ENCODE results near the gene RAD1. TPM values are rescaled to one million over a fixed set of nuclear protein-coding genes. Genes with fewer than 3 reads are reported as not detected.

Gene RAD1
- total RNA-seq, 4 donors from 2014 or later: 9.5 to 33.0 (median 14.5) TPM

- Histone ChIP-seq H3K4me3 (no peak overlapping the region), H3K27ac (no peak overlapping the region), H3K36me3 (no peaks in the 10 kb centered on the region), H3K27me3 (no peaks in the 10 kb centered on the region), H3K4me1 (no peaks in the 10 kb centered on the region), H3K9me3 (no peaks in the 10 kb centered on the region)
- TF ChIP-seq POLR2A (IDR thresholded peaks at IDR 0.05) (no peak), CTCF (IDR thresholded peaks at IDR 0.05) (no peak)
- no peak for DNase-seq
These were observed 51.4 kb downstream of the RAD1 start for GRCh38 chr5:34863946-34864345.

GRCh38 chr5:34859253-34859652 is 56.1 kb downstream of the RAD1 start:
- DNase-seq: no peak
- Histone ChIP-seq H3K9me3 (no peaks in the 10 kb centered on the region), H3K27ac (no peak overlapping the region), H3K4me3 (no peak overlapping the region), H3K4me1 (no peaks in the 10 kb centered on the region), H3K27me3 (no peaks in the 10 kb centered on the region), H3K36me3 (no peaks in the 10 kb centered on the region)
- TF ChIP-seq CTCF (IDR thresholded peaks at IDR 0.05) (no peak), POLR2A (IDR thresholded peaks at IDR 0.05) (no peak)

- H3K27ac ChIP-seq: no peak overlapping the region
- DNase-seq: no peak
- no peak overlapping the region for H3K4me3 ChIP-seq
- no peaks in the 10 kb centered on the region for H3K4me1 ChIP-seq
- no peaks in the 10 kb centered on the region for H3K36me3 ChIP-seq
- no peaks in the 10 kb centered on the region for H3K9me3 ChIP-seq
- no peaks in the 10 kb centered on the region for H3K27me3 ChIP-seq
- TF ChIP-seq POLR2A (IDR thresholded peaks at IDR 0.05): no peak
- no peak for TF ChIP-seq CTCF (IDR thresholded peaks at IDR 0.05)
These were observed 56.5 kb downstream of the RAD1 start for GRCh38 chr5:34858790-34859189.

GRCh38 chr5:34857894-34858293 is 57.4 kb downstream of the RAD1 start:
- no peak overlapping the region for H3K27ac ChIP-seq
- H3K36me3 ChIP-seq: no peaks in the 10 kb centered on the region
- no peak overlapping the region for H3K4me3 ChIP-seq
- no peaks in the 10 kb centered on the region for H3K4me1 ChIP-seq
- no peak for DNase-seq
- TF ChIP-seq CTCF (IDR thresholded peaks at IDR 0.05) (no peak), POLR2A (IDR thresholded peaks at IDR 0.05) (no peak)
- no peaks in the 10 kb centered on the region for H3K27me3 ChIP-seq
- no peaks in the 10 kb centered on the region for H3K9me3 ChIP-seq

GRCh38 chr5:34857161-34857560 is 58.1 kb downstream of the RAD1 start:
- DNase-seq: no peak
- TF ChIP-seq CTCF (IDR thresholded peaks at IDR 0.05): no peak
- no peak for TF ChIP-seq POLR2A (IDR thresholded peaks at IDR 0.05)
- Histone ChIP-seq H3K9me3 (no peaks in the 10 kb centered on the region), H3K4me1 (no peaks in the 10 kb centered on the region), H3K4me3 (no peak overlapping the region), H3K27me3 (no peaks in the 10 kb centered on the region), H3K27ac (no peak overlapping the region), H3K36me3 (no peaks in the 10 kb centered on the region)

Other genes starting within 250 kb of the RAD1 start
- not detected for gene TTC23L, start 76.3 kb downstream of the RAD1 start, total RNA-seq
- gene BRIX1, start 207 bp upstream of the RAD1 start, total RNA-seq: 10 to 100 TPM in 2 of 4 donors, 1 to 10 TPM in 2; 4.3 to 23.1 (median 12.3) TPM
- 10 to 100 TPM; 17.5 to 64.4 (median 32.2) TPM for gene DNAJC21, start 14.1 kb upstream of the RAD1 start, total RNA-seq
- gene AGXT2, start 132.4 kb upstream of the RAD1 start, total RNA-seq: 10 to 100 TPM in 1 of 4 donors, 1 to 10 TPM in 2, not detected in 1; 4.8 to 11.2 (median 5.5) TPM